Ishikawa (cell line): Measurements from ENCODE around the gene IL18R1.

ENCODE experiments used
- CEBPB ChIP-seq: IDR thresholded peaks from 2 replicates; pipeline ENCODE4 v1.6.1; 2012
- CREB1 ChIP-seq: IDR thresholded peaks from 2 replicates; pipeline ENCODE4 v1.6.1; 2012; ENCODE audit warnings: low read depth
- EGR1 ChIP-seq: IDR thresholded peaks from 2 replicates; pipeline ENCODE4 v1.6.1; 2012
- EP300 ChIP-seq: IDR thresholded peaks from 2 replicates; pipeline ENCODE4 v1.6.1; 2012; ENCODE audit warnings: borderline replicate concordance
- FOXM1 ChIP-seq: IDR thresholded peaks from 2 replicates; pipeline ENCODE4 v1.6.1; 2012; ENCODE audit warnings: low read depth, borderline replicate concordance
- MAX ChIP-seq: IDR thresholded peaks from 2 replicates; pipeline ENCODE4 v1.6.1; 2012
- NFIC ChIP-seq: IDR thresholded peaks from 2 replicates; pipeline ENCODE4 v1.6.1; 2012
- RAD21 ChIP-seq: IDR thresholded peaks from 2 replicates; pipeline ENCODE4 v1.6.1; 2012; ENCODE audit warnings: low read depth
- TAF1 ChIP-seq: IDR thresholded peaks from 2 replicates; pipeline ENCODE4 v1.6.1; 2012; ENCODE audit warnings: low read depth, mild to moderate bottlenecking
- TCF12 ChIP-seq: IDR thresholded peaks from 2 replicates; pipeline ENCODE4 v1.6.1; 2012; ENCODE audit warnings: low read depth
- TEAD4 ChIP-seq: IDR thresholded peaks from 2 replicates; pipeline ENCODE4 v1.6.1; 2012
- YY1 ChIP-seq: IDR thresholded peaks from 2 replicates; pipeline ENCODE4 v1.6.1; 2012; ENCODE audit warnings: low read depth
- ZBTB7A ChIP-seq: IDR thresholded peaks from 2 replicates; pipeline ENCODE4 v1.6.1; 2012; ENCODE audit warnings: low read depth
- TF ChIP-seq, protein P1 (sequence below): IDR thresholded peaks from 2 replicates; pipeline ENCODE4 v1.6.1; 2012
- TF ChIP-seq, protein P2 (sequence below): IDR thresholded peaks from 2 replicates; pipeline ENCODE4 v1.6.1; 2012; ENCODE audit warnings: low read depth, mild to moderate bottlenecking

Gene IL18R1

DNA sequence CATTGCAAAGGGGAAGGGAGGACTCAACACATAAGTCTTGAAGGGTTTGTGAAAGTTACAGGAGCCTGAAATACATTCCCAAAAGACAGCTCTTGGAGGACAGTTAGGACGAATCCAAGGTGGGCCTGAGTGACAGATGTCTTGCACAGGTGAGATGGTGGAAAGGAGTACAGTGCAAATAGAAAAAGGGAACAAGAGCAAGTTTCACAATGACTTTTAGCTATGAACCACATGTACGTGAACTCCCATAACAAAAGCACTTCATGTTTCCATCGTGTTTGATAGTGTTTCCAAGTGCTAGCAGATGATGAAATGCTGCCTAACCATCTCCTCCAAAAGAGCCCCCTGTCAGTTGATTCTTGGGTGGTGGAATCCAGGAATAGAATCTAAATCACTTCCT is 69.2 kb downstream of the IL18R1 start:
- no peak for TF ChIP-seq TCF12
- no peak for TF ChIP-seq MAX
- no peak for TF ChIP-seq EGR1
- no peak for TF ChIP-seq EP300
- TF ChIP-seq TAF1 = no peak
- TF ChIP-seq, protein P1, sequence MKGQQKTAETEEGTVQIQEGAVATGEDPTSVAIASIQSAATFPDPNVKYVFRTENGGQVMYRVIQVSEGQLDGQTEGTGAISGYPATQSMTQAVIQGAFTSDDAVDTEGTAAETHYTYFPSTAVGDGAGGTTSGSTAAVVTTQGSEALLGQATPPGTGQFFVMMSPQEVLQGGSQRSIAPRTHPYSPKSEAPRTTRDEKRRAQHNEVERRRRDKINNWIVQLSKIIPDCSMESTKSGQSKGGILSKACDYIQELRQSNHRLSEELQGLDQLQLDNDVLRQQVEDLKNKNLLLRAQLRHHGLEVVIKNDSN = no peak
- TF ChIP-seq CEBPB = no peak

GRCh38 chr2:102425441-102426132 is 70.0 kb downstream of the IL18R1 start:
- no peak for TF ChIP-seq CEBPB
- no peak for TF ChIP-seq TEAD4
- TF ChIP-seq, protein P2, sequence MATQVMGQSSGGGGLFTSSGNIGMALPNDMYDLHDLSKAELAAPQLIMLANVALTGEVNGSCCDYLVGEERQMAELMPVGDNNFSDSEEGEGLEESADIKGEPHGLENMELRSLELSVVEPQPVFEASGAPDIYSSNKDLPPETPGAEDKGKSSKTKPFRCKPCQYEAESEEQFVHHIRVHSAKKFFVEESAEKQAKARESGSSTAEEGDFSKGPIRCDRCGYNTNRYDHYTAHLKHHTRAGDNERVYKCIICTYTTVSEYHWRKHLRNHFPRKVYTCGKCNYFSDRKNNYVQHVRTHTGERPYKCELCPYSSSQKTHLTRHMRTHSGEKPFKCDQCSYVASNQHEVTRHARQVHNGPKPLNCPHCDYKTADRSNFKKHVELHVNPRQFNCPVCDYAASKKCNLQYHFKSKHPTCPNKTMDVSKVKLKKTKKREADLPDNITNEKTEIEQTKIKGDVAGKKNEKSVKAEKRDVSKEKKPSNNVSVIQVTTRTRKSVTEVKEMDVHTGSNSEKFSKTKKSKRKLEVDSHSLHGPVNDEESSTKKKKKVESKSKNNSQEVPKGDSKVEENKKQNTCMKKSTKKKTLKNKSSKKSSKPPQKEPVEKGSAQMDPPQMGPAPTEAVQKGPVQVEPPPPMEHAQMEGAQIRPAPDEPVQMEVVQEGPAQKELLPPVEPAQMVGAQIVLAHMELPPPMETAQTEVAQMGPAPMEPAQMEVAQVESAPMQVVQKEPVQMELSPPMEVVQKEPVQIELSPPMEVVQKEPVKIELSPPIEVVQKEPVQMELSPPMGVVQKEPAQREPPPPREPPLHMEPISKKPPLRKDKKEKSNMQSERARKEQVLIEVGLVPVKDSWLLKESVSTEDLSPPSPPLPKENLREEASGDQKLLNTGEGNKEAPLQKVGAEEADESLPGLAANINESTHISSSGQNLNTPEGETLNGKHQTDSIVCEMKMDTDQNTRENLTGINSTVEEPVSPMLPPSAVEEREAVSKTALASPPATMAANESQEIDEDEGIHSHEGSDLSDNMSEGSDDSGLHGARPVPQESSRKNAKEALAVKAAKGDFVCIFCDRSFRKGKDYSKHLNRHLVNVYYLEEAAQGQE = no peak
- TF ChIP-seq TCF12 = no peak

GRCh38 chr2:102427249-102427648 is 71.7 kb downstream of the IL18R1 start:
- no peak for TF ChIP-seq TEAD4
- TF ChIP-seq RAD21 = no peak
- no peak for TF ChIP-seq TAF1
- no peak for TF ChIP-seq MAX
- TF ChIP-seq TCF12 = no peak
- TF ChIP-seq CEBPB = no peak
- TF ChIP-seq ZBTB7A = no peak
- no peak for TF ChIP-seq YY1
- TF ChIP-seq NFIC = no peak
- TF ChIP-seq, protein P2 = no peak

DNA sequence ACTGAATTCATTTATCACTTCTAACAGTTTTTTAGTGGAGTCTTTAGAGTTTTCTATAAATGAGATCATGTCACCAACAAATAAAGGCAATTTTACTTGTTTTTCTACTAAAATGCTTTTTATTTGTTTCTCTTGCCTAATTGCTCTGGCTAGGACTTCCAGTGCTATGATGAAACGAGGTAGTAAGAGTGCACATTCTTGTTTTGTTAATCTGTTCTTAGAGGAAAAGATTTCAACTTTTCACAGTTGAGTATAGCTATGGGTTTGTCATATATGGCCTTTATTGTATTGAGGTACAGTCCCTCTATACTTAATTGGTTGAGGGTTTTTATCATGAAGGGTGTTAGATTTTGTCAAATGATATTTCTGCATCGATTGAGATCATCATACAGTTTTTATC is 73.0 kb downstream of the IL18R1 start:
- TF ChIP-seq, protein P1 = no peak
- TF ChIP-seq MAX (no peak), ZBTB7A (no peak), TEAD4 (no peak), NFIC (no peak), YY1 (no peak), FOXM1 (no peak), EGR1 (no peak), CEBPB (no peak), RAD21 (no peak), CREB1 (no peak), TAF1 (no peak)
- TF ChIP-seq, protein P2 = no peak

- TF ChIP-seq TCF12 = no peak
- no peak for TF ChIP-seq EP300
- TF ChIP-seq CREB1 = no peak
- TF ChIP-seq ZBTB7A = no peak
- no peak for TF ChIP-seq CEBPB
- TF ChIP-seq NFIC = no peak
- TF ChIP-seq TAF1 = no peak
- no peak for TF ChIP-seq FOXM1
- TF ChIP-seq EGR1 = no peak
- TF ChIP-seq RAD21 = no peak
- no peak for TF ChIP-seq MAX
- TF ChIP-seq, protein P2 = no peak
- TF ChIP-seq TEAD4 = no peak
- TF ChIP-seq YY1 = no peak
- TF ChIP-seq, protein P1 = no peak
Observed at GRCh38 chr2:102432386-102432785, 76.8 kb downstream of the IL18R1 start.
